Lung (tissue), 12 donors: Measurements from ENCODE around the gene CNTN5. TPM values are rescaled to one million over a fixed set of nuclear protein-coding genes. Genes with fewer than 3 reads are reported as not detected.

ENCODE experiments used
- ATAC-seq: fragments of 200-7000 bp; cut with Tn5 transposase; one replicate; pipeline ENCODE4 v1.9.1; 2020; ENCODE audit warnings: moderate number of reproducible peaks; ENCODE audit not compliant: insufficient read depth, low FRiP score
- DNase-seq, 3 donors: peaks; one replicate each; pipeline ENCODE4 v3.0.0-alpha.2; 2013 to 2017
- H3K27ac ChIP-seq, 2 donors: one replicate each; pipeline ENCODE4 v1.5.1; 2013; ENCODE audit warnings: mild to moderate bottlenecking in 2 of 2, moderate library complexity in 2 of 2, control low read depth in 1 of 2, inconsistent platforms in 1 of 2, low read depth in 1 of 2, low read length in 1 of 2
- H3K27me3 ChIP-seq, 3 donors: one replicate each; pipeline ENCODE4 v1.5.1; 2013; ENCODE audit warnings: low read length in 2 of 3; ENCODE audit not compliant: control insufficient read depth in 3 of 3, insufficient read depth in 3 of 3
- H3K36me3 ChIP-seq, 4 donors: one replicate each; pipeline ENCODE4 v1.5.1; 2013; ENCODE audit warnings: low read length in 4 of 4, mild to moderate bottlenecking in 1 of 4, moderate library complexity in 1 of 4; ENCODE audit not compliant: control insufficient read depth in 4 of 4, insufficient read depth in 4 of 4
- H3K4me1 ChIP-seq, 5 donors: one replicate each; pipeline ENCODE4 v1.5.1; 2013; ENCODE audit warnings: low read length in 5 of 5, mild to moderate bottlenecking in 2 of 5, moderate library complexity in 1 of 5; ENCODE audit not compliant: control insufficient read depth in 5 of 5, insufficient read depth in 5 of 5
- H3K4me3 ChIP-seq: one replicate; pipeline ENCODE4 v1.5.1; 2013; ENCODE audit warnings: mild to moderate bottlenecking, control low read depth, moderate library complexity
- H3K9ac ChIP-seq, 2 donors: one replicate each; pipeline ENCODE4 v1.5.1; 2013; ENCODE audit warnings: low read length in 2 of 2, control low read depth in 1 of 2; ENCODE audit not compliant: insufficient read depth in 1 of 2
- H3K9me3 ChIP-seq, 4 donors: one replicate each; pipeline ENCODE4 v1.5.1; 2013; ENCODE audit warnings: low read length in 3 of 4, mild to moderate bottlenecking in 1 of 4, moderate library complexity in 1 of 4; ENCODE audit not compliant: control insufficient read depth in 4 of 4, insufficient read depth in 3 of 4
- CTCF ChIP-seq: IDR thresholded peaks from 2 replicates; pipeline ENCODE4 v1.5.1; 2012; ENCODE audit warnings: mild to moderate bottlenecking; ENCODE audit errors: control extremely low read depth, extremely low read depth
- WGBS, 2 donors: extraction: QIAGEN DNeasy Blood & Tissue Kit; methylation state at CpG; one replicate each; pipeline ENCODE4 v1.1.7; 2013; 5-methylcytosine and 5-hydroxymethylcytosine counted together
- polyA plus RNA-seq, 2 donors: library from polyadenylated mRNA; stranded (reverse); fragments of 200-250 nt; gene quantifications; one replicate each; pipeline ENCODE4 v1.2.1, GENCODE V29; 2013
- total RNA-seq, 2 donors: library from RNA; depleted of rRNA in 1 of 2; stranded (reverse); fragments of >200 nt in 1 of 2; gene quantifications; one replicate each; pipeline ENCODE4 v1.2.1, GENCODE V29; 2014 to 2021
- donor health status: control.
- donor health status: control.
- donor health status: Bipolar disorder and iron deficiency.
- donor health status: healthy.
- donor health status: DM: yes; HTN: yes; CAD: no.

The CNTN5 gene
- total and polyA plus RNA-seq, 4 donors = 0.10 to 0.80 (median 0.44) TPM

- WGBS, 2 donors = 68 to 75% methylated on average over 2 of the region's 2 CpGs
- Histone ChIP-seq H3K27me3 (no peaks in the 10 kb centered on the region), H3K9me3 (no peaks in the 10 kb centered on the region), H3K9ac (no peak overlapping the region), H3K36me3 (no peaks in the 10 kb centered on the region), H3K4me3 (no peak overlapping the region), H3K27ac (no peak overlapping the region), H3K4me1 (no peaks in the 10 kb centered on the region)
- no peak for TF ChIP-seq CTCF
- DNase-seq = no peak
- ATAC-seq = no peak
These were observed 534.7 kb downstream of the CNTN5 start for GRCh38 chr11:99555486-99555885.

- Histone ChIP-seq H3K36me3 (no peaks in the 10 kb centered on the region), H3K4me1 (no peaks in the 10 kb centered on the region), H3K9ac (no peak overlapping the region), H3K27me3 (no peaks in the 10 kb centered on the region), H3K9me3 (no peaks in the 10 kb centered on the region), H3K27ac (no peak overlapping the region), H3K4me3 (no peak overlapping the region)
- DNase-seq = no peak
- TF ChIP-seq CTCF = no peak
- WGBS, 2 donors = 85 to 86% methylated on average over 1 of the region's 1 CpG
- ATAC-seq = no peak
These were observed 544.6 kb downstream of the CNTN5 start for GRCh38 chr11:99565333-99565732.

DNA sequence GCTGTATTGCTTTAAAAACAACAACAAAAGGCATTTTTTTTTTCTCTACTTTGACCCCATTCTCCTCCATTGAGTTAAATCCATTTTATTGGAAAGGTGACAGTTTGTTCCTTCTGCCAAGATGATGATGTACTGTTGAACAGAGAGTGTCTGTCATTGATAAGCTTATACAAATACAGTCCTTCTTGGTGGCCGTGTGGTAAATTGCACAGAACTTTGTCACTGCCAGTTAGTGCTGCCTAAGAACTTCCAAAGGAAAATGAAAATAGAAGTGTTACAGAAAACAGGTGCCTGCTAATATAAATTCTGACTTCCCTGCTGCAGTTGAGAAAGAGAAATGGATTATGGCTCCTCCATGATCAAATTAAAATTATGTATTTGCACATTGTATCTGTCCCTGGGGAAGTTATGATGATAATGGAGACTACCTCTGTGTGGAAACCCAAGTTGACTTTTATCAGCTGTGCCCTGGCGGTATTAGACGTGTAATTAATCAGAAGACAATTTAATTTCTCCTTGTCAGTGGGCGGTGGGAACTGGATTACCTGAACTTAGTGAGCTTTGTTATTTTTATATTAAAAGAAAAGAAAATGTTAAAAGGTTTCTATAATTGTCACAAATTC lies 546.7 kb downstream of the CNTN5 start:
- Histone ChIP-seq H3K9me3 (no peaks in the 10 kb centered on the region), H3K9ac (no peak overlapping the region), H3K27me3 (no peaks in the 10 kb centered on the region), H3K4me1 (no peaks in the 10 kb centered on the region), H3K36me3 (no peaks in the 10 kb centered on the region), H3K27ac (no peak overlapping the region), H3K4me3 (no peak overlapping the region)
- no peak for DNase-seq
- whole genome bisulfite sequencing, 2 donors = 60 to 74% methylated on average over 4 of the region's 4 CpGs
- no peak for ATAC-seq
- TF ChIP-seq CTCF = no peak

DNA sequence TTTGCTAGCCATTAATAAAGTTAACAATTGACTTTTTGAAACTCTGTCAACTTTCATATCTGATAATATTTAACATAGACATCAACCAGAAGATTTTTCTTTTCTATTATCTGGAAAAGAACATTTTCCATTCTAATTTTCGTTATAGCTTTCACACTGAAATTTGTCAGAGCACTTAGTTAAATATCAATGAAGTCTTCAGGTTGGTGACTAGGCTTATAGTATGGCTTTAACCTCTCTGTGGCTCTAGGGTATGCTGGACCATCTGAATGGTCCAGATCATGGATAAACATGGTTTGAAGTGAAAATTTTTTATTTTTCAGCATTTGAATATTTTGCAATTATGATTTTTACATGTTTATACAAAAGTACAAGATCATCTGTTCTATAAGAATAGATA lies 548.1 kb downstream of the CNTN5 start:
- Histone ChIP-seq H3K4me3 (no peak overlapping the region), H3K4me1 (no peaks in the 10 kb centered on the region), H3K9me3 (no peaks in the 10 kb centered on the region), H3K36me3 (no peaks in the 10 kb centered on the region), H3K9ac (no peak overlapping the region), H3K27me3 (no peaks in the 10 kb centered on the region), H3K27ac (no peak overlapping the region)
- no peak for TF ChIP-seq CTCF
- WGBS, 2 donors = 46 to 60% methylated on average over 1 of the region's 1 CpG
- DNase-seq (no peak), ATAC-seq (no peak)
